ENCODE data around the gene CCNI2.

GRCh38 chr5:132756542-132756941 is 9.3 kb downstream of the CCNI2 start:
- TF ChIP-seq CTCF (IDR thresholded peaks at IDR 0.05 in 2 of 3, conservative IDR thresholded peaks at IDR 0.05 in 1 of 3; ENCODE audit: borderline replicate concordance in 1 of 3, insufficient read depth in 1 of 3, low read depth in 2 of 3, low read length in 2 of 3) (no peak), POLR2A (IDR thresholded peaks at IDR 0.05; ENCODE audit: borderline replicate concordance, extremely low read depth, insufficient read depth, insufficient read length) (no peak), EZH2 (IDR thresholded peaks at IDR 0.05) (no peak), JUND (IDR thresholded peaks at IDR 0.05) (no peak), TCF7L2 (IDR thresholded peaks at IDR 0.05; ENCODE audit: borderline replicate concordance, extremely low read depth, insufficient read depth, insufficient read length) (no peak), SP1 (IDR thresholded peaks at IDR 0.05; ENCODE audit: low read depth) (no peak), EZH2phosphoT487 (IDR thresholded peaks at IDR 0.05; ENCODE audit: borderline replicate concordance) (no peak), SIN3A (IDR thresholded peaks at IDR 0.05; ENCODE audit: low read depth) (no peak), MAX (IDR thresholded peaks at IDR 0.05) (no peak), REST (IDR thresholded peaks at IDR 0.05; ENCODE audit: low read depth) (no peak), ELF1 (IDR thresholded peaks at IDR 0.05; ENCODE audit: borderline replicate concordance, low read depth) (no peak), CEBPB (IDR thresholded peaks at IDR 0.05; ENCODE audit: low read depth) (no peak), FOSL1 (IDR thresholded peaks at IDR 0.05; ENCODE audit: low read depth) (no peak)
